VCaP (cell line): ENCODE data around the gene ZNF19.

Source experiments
- H3K27ac ChIP-seq: fragments of 450-650 bp; 2 replicates; pipeline ENCODE4 v1.5.1; 2017
- CTCF ChIP-seq: fragments of 450-650 bp; conservative IDR thresholded peaks from 2 replicates; pipeline ENCODE4 v1.5.1; 2017; ENCODE audit warnings: mild to moderate bottlenecking, moderate library complexity

ZNF19 gene

DNA sequence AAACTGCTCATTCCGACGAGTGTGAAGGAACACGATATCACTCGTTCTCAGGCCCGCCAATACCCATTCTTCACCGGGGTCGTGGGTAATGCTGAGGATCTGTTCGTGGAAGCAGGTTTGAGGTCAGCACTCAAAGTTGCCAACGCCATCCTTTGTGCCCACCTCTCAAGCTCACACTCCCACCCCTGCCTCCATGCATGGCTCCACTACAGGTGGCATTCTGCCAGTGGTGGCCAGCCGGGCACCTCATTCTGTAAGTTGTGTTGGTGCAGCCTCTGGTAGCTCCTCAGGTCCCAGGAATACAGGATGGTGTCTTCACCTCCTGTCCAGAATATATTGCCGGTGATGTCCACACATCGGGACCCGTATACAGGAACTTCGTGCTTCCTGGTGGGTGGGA is 57.9 kb downstream of the ZNF19 start:
- no peak overlapping the region for H3K27ac ChIP-seq
- no peak for TF ChIP-seq CTCF

GRCh38 chr16:71430744-71431143 is 58.4 kb downstream of the ZNF19 start:
- H3K27ac ChIP-seq: no peak overlapping the region
- TF ChIP-seq CTCF: no peak

DNA sequence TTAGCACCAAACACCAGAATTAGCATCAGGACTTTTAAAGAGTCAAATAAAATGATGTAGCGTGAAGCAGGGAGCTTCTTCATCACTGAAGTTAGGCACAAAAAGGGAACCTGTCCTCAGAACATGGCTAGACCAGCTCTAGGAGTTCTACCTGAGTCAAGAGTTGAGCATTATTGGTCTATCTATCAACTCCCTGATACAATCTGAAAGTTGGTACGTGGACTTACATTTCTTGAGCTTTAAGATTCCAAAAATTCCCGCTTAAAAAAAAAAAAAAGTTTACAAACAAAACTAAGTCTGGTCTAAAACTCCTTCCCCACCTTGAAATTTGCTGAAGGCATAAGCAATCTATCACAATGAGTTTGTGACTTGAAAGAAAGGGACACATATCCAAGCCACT is 59.5 kb downstream of the ZNF19 start:
- TF ChIP-seq CTCF: no peak
- no peak overlapping the region for H3K27ac ChIP-seq

DNA sequence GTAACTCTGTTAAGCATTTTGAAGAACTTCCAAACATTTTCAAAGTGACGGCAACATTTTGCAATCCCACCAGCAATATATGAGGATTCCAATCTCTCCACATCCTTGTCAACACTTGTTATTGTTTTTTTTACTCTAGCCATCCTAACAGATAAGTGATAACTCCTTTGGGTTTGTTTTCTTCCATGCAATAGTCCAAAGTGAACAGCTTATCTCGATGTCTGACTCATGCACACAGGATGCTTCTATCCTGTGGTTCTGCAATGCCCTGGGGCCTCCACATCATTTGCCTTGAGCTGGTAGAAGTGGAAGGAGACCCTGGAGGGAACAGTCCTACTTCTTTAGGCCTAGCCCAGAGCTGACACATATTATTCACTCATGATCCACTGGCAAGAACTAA is 60.2 kb downstream of the ZNF19 start:
- H3K27ac ChIP-seq: no peak overlapping the region
- TF ChIP-seq CTCF: no peak

DNA sequence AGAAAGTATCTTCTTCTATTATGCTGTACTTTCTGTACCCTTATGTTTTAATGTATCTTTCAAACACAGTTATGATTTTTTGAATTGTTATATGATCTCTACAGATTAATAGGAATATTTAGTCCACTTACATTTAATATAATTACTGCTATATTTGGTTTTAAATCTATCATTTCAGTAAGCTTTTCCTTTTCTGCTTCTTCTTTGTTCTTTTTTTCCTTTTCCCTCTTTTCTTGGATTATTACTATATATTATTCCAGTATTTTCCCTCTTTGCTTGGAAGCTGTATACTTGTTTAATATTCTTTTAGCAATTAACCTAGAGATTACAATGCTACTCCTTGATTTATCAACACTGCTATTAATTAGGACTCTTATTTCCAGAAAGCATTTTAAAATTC is 60.7 kb downstream of the ZNF19 start:
- no peak for TF ChIP-seq CTCF
- H3K27ac ChIP-seq: no peak overlapping the region

GRCh38 chr16:71426880-71427615 is 62.1 kb downstream of the ZNF19 start:
- TF ChIP-seq CTCF: no peak
- no peak overlapping the region for H3K27ac ChIP-seq

DNA sequence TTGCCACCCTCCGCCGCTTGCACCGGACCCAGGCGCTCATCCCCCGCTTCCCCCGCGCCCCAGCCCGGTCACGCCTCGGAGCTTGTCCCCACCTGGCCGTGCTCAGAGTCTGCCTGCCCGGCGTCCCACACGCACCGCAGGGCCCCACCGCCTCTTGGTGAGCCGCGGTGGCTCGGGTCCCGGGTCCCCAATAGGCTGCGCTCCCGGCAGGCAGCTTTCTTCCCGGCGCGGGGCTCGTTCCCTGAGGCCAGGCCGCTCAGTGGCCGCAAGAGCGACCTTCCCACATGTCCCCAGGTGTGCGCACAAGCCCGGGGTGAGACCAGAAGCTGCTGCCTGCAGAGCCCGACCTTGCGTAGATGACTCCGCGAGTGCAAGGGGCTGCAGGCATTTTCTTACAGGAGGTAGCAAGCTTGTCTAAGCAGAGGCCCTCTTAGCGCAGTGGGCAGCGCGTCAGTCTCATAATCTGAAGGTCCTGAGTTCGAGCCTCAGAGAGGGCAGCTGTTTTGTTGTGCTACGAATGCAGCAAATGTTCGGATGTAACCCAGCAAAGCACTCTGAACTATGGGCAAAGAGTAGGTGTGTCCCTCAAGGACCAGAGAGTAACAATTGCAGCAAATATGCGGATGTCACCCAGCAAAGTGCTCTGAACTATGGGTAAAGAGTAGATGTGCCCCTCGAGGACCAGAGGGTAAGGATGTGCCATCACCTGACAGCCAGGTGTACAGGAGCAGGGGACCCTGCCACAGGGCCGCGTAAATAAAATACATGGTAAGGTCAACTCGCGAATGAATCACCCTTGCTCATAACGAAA is 62.9 kb downstream of the ZNF19 start:
- H3K27ac ChIP-seq: no peak overlapping the region
- no peak for TF ChIP-seq CTCF
